IMR-90 (cell line): ENCODE measurements around the gene ZDBF2.

Experiments
- CTCF ChIP-seq: conservative IDR thresholded peaks from 2 replicates; pipeline ENCODE4 v1.5.1; 2012; ENCODE audit warnings: mild to moderate bottlenecking, low read depth, low read length, improper control_type of control experiment
- FOS ChIP-seq: fragments of 150-350 bp; IDR thresholded peaks from 2 replicates; pipeline ENCODE4 v1.6.1; 2016; ENCODE audit warnings: low read depth, low read length
- MAZ ChIP-seq: IDR thresholded peaks from 2 replicates; pipeline ENCODE4 v1.6.1; 2012; ENCODE audit warnings: low read depth, mild to moderate bottlenecking, low read length, improper control_type of control experiment, moderate library complexity, borderline replicate concordance
- NFE2L2 ChIP-seq: fragments of 150-350 bp; IDR thresholded peaks from 2 replicates; pipeline ENCODE4 v1.6.1; 2016; ENCODE audit warnings: low read depth, mild to moderate bottlenecking, low read length
- RCOR1 ChIP-seq: IDR thresholded peaks from 2 replicates; pipeline ENCODE4 v1.6.1; 2012; ENCODE audit warnings: mild to moderate bottlenecking, low read length, improper control_type of control experiment; ENCODE audit not compliant: insufficient replicate concordance

DNA sequence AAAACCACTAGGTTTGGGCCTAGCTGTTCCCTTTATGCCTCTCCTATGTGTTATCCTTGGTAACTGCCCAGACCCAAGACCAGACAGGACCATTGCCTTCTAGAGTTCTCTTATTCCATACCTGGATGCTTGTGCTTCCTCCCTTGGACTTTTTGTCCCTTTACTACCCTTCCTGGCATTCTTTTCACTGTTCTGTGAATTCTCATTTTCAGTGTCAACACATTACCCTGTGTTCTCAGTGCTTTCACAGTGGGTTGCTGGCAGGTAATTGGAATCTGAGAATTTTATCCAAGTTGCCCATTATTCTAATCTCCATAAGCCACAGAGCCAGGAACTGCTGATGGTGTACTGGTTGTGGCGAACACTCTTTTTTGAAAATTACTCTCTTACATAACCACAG is 41.7 kb downstream of the ZDBF2 start:
- TF ChIP-seq CTCF (no peak), FOS (no peak), RCOR1 (no peak), MAZ (no peak), NFE2L2 (no peak)
